Suppressor macrophage (primary cell): ENCODE data around the gene RPS19.
A peak's percentile ranks its signal among the peaks of the same experiment; 100 is the strongest.
"Not testable (repeated sequence)": the region's sequence is repeated elsewhere in the genome, so short reads cannot be mapped to it uniquely, and the experiment has no call there.

Source experiments
- DNase-seq, 4 experiments: peaks; one replicate each; pipeline ENCODE4 v3.0.0-alpha.2; 2020 to 2022

The RPS19 gene

DNA sequence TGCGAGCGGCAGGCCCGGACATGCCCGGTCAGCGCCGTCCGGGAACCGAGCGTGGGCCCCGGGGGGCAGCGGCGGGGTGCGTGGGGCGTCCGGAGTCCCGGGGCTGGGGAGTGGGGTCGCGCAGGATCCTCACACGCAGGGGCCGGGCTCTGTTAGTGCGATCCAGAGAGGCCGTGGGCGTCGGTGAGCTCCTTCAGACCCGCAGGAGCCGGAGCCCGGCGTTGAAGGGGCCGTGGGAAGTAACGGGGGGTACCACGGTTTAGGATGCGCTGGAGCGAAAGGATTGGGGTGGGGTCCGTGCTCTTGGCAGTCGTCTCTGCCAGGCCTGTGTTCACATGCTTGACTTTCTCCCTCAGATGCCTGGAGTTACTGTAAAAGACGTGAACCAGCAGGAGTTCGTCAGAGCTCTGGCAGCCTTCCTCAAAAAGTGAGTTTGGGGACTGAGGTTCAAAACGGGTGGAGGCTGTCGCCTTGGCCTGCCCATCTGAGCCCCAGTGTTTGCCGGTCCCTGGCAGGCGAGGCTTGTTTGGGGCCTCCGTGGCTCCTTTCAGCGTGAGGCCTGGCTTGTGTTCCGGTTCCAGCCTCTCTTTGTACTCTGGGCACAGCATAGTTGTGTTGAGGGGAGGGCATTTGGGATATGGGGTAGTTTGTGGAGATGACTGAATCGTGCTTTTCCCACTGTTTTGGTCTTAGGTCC is 512 bp downstream of the RPS19 start:
- DNase-seq = peak; percentile 15 to 32 (median 22)

DNA sequence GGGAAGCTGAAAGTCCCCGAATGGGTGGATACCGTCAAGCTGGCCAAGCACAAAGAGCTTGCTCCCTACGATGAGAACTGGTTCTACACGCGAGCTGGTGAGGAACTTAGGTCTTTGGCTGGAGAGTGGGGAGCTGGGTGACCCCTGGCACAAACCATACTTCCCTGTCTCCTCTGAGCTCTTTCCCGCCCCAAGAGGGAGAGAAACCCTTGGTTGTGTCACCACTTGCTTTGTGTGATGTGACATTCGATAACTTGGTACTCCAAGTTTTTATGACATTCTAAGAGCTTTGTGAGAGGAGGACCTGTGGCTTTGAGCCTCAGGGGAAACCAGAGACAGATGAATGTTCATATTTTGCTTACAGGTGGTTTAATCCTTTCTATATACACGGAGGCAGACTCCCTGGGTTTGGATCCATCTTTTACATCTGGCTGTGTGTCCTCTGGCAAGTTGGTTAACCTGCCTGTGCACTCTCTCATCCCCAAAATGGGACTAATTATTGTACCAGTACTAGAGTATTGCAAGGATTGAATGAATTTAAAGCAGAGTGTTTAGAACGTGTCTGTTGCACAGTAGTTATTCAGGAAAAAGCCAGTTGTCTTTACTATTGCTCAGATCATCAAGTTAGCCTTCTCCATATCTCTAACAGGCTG is 1.2 kb downstream of the RPS19 start:
- peak; percentile 21 to 54 (median 48) for DNase-seq

DNA sequence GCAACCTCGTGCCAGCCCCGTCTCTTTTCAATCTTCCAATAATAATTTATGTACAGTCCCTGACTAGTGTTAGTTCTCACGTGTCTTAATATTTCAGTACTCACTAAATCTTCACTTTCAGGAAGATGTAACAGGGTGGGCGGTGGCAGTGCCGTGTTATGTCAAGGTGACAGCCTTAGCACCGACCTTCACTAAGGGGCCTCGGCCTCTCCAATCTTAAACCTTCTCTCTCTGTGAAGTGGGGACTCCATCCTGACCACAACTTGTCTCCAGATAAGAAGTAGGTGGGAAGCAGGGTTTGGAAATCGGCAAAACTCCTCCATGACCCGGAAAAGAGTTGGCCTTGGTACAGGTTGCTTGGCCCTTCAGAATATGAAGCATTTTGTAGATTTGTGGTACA is 1.8 kb downstream of the RPS19 start:
- DNase-seq = no peak

DNA sequence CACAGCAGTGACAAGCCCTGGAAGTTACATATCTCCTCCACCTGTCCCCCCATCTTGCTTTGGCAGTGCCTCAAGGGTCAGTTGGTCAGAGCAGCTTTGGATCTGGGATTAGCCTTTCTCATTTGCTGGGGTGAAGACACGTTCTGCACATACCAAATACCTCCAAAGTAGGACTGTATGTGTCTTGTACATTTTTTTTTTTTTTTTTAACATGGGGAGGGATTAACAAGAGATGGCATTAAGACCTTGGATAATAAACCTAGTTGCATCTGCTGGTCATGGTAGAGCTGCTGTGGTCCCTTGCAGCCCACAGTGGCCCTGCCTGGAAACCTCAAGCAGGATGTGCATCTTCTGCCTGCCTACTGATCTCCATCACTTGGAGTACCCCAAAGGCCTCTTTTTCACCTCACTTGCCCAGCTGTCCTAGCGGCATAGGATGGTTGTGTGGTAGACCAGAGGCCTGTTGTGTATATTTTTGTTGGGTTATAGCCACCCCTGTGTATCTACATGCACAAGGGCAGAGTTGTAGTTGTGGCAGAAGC is 2.5 kb downstream of the RPS19 start:
- DNase-seq = no peak

DNA sequence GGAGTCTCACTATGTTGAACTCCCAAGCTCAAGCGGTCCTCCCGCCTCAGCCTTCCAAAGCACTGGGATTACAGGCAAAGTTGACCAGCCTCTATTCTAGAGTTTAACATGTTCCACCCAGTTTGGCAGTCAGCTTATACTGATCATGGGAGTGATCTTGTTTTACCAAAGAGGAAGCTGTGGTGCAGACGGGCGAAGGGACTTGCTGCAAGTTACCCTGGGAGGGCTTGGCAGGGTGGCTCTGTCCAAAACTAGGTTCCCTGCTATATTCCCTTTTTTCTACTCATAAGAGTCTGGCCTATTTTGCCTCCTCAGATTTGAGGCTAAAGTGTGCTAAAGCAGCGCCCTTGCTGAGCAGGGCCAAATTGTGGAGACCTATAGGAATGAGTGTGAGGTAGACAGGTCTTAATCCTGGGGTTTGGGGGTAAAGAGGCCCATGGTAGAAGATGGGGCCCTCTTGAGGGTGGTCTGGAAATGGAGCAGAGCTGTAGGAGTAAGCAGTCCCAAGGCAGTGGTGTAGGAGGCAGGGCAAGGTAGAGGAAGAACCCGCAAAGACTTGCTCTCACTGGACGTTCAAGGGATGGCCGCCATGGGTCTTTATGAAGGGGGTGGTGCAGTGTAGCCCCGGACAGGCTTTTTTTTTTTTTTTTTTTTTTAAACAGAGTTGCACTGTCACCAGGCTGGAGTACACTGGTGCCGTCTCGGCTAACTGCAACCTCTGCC is 3.3 kb downstream of the RPS19 start:
- peak; percentile 55 to 81 (median 76) for DNase-seq

DNA sequence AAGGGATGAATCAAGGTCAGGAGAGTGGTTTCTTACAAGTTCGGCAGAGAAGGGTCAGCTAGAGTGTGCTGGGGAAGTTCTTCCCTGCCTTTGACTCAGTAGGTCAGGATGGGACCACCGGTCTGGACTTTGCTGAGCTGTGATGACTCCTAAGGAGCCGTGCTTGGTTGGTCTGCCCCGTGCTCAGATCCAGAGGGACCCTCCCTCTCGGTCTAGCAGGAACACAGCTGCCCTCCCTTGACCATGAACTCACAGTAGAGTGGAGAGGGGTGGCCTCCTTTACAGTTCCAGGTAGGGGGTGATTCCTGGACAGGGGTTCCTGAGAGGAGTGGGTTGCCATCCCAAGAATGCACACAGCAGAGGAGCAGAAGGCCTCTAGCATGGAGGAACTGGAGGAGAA is 4.3 kb downstream of the RPS19 start:
- DNase-seq = no peak

DNA sequence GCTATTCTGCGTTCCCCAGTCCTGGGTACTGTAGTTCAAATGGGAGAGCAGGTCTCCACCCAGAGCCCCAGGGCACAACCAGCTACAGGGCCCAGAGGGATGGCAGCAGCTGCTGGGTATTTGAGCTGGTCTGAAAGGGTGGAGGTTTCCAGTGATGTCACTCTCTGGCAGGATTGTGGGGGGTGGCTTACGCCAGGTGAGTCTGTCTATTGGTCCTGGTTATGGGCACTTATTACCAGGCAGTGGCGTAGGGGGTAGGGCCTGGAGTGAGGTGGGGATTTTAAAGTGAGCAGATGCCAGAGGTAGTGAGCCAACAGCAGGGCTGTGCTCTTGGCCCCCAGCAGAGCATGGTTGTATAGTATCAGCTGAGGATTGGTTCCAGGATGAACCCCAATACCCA is 6.2 kb downstream of the RPS19 start:
- DNase-seq = no peak

DNA sequence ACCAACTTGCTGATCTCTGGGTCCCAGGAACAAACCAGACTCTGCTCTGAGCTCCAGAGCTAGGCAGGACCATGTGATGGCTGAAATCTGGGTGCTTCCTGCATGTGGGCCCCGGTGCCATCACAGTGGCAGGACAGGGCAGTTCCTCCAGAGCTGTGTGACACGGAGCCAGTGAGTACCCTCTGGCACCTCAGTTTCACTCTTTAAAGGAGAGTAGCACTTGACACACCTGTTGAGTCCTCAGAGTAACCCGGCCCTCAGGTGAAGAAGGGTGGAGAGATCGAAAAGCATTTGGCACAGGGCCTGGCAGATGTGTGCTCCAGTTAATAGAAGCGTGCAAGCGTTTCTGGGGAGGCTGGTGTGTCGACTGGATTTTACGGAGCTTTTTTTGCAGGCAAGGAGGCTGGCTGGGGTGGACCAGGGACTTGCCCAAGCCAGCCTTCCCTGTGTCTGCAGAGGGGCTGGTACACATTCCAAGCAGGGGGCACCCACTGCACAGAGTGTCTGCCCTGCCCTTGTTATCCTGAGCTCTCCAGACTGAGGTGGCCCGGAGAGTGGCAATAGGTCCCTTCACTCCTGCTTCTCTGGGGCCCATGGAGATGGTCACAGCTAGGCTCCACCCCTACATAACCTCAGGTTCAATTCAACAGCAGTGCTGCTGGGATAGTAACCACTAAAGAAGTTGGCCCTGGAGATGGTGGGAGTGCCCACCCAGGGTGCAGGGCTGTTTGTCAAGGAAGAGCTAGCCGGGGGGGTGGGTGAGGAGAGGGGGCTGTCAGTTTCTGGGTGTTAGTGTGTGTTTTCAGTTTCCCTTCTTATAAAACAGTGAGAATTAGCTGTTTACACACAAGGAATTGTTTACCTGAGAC is 8.3 kb downstream of the RPS19 start:
- DNase-seq = no peak

DNA sequence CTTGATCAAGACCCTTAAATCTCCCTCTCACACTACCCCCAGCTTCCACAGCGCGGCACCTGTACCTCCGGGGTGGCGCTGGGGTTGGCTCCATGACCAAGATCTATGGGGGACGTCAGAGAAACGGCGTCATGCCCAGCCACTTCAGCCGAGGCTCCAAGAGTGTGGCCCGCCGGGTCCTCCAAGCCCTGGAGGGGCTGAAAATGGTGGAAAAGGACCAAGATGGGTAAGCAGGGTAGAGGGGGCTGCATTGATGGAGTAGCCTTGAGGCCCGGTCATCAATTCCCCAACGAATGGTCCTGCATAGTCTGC is 8.9 kb downstream of the RPS19 start:
- no peak for DNase-seq

DNA sequence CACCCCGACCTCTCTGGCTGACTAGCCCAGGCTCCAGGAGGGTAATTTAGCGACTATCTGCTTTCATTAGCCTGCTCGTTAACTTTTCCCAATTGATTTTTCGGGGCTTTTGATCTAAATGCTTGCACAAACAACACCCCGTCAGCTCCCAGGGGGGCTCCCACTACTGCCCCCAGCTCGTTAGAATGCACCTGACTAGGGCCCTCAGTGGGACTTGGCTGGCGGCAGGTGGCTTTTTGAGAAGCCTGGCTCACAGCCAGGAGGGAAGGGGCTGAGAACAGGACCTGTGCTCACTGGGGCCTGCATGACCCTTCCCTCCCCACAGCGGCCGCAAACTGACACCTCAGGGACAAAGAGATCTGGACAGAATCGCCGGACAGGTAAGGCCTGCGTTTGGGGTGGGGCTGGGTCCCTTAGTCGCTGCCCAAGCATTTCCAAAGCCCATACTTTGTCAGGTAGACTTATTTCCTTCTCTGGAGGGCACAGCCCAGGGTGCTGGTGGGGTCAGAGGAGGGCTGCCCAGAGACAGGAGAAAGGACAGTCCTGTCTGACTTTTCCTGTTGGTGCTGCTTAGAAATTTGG is 9.4 kb downstream of the RPS19 start:
- no peak for DNase-seq

DNA sequence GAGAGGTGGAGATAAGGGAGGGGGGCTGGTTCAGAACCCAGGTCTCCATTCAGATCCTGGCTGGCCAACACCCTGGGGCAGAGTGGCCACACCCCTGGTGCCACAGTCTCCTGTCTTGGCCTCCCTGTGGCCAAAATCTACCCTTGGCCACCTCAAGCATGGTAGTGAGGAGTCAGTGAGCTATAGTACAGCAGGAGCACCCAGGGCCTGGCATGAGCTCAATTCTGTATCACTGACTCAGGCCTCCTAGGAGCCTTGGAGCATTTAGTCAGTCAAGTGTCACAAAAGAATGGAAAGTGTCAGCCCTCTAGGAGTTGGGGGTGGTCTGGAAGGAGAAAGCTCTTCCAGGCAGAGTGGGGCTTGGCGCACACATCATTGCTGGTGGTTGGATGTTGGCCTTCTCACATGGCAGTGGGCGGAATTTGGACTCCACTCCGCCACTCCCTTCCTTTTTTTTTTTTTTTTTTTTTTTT is 10.4 kb downstream of the RPS19 start:
- DNase-seq = peak in 3 of 4 experiments; percentile 16 to 73 (median 68)

DNA sequence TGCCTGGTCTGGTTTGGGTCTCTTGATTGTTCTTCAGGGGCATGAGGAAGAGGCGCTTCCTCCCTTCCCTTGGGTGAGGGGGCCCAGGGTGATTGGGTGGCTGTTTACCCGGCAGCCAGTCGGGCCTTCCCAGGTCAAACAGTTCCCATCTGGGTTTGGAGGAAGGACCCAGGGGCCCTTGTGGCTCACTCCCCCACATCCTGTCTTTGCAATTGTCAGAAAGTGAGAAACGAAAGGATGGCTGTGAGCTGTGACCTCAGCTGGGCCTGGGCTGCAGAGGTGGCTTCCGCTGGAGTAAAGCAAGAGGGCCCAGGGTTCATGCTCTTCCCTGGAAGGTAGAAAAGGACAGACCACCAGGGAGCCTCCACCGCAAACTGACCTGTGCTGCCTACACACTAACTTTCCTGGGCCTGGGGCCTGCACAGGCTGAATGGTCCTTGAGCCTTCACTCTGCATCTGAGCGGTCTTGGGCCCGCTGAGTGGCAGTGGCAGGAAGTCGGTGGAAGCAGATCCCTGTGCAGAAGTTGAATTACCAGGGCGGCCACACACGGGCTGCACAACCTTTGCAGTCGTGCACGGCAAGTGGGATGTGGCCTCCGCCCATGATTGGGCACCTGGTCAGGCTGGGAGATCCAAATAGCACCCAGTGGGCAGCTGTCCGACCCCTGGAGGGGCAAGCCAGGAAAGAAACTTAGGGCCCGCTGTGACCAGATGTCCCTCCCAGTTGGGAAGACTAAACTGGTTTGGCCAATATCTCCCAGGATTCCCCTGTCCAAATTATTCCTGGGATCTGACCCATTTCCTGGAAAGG is 11.7 kb downstream of the RPS19 start:
- DNase-seq = peak; percentile 65 to 88 (median 82)

DNA sequence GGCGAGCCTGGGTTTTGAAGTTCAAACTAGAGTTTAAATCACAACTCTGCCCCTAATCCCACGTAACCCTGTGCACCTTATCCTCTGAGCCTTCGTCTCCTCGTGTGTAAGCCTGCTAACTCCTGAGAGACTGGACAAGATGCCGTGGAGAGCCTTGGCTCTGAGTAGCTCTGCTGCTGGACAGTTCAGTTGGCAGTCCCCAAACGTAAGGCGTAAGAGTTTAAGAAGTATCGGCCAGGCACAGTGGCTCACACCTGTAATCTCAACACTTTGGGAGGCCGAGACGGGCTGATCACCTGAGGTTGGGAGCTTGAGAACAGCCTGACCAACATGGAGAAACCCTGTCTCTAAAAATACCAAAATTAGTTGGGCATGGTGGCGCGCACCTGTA is 12.3 kb downstream of the RPS19 start:
- no peak for DNase-seq

DNA sequence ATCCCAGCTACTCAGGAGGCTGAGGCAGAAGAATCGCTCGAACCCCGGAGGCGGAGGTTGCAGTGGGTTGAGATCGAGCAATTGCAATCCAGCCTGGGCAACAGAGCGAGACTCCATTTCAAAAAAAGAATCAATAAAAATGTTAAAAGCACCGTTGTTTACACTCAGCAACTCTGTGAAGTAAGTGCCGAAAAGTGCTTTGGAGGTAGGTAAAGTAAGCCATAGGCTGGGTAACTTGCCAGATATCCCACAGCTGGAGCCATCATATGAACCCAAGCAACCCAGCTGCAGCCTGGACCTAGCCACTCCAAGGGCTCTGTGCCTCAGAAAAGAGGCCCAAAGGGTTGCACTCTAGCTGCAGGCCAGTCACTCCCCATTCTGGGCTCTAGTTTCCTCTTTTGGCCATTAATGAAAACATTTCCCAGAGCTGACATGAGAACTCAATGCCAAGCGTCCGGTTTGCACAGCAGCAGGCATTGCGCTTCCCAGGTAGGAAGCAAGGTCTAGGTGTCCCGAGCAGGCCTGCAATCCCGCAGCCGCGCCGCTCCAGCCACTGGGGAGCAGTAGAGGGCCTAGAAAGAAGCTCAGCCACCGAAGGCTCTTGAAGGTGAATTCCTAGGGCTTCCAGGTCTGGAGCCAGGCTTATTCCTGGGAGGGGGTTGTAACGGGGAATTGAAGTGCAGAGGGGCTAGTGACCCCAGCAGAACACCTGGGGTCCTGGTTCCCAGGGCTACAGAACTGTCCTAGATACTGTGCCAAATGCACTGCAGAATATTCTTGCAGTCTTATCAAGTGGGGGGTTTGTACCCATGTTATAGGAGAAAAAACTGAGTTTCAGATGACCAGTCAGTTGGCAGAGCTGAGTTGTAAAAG is 13.0 kb downstream of the RPS19 start:
- peak; percentile 51 to 78 (median 63) for DNase-seq

DNA sequence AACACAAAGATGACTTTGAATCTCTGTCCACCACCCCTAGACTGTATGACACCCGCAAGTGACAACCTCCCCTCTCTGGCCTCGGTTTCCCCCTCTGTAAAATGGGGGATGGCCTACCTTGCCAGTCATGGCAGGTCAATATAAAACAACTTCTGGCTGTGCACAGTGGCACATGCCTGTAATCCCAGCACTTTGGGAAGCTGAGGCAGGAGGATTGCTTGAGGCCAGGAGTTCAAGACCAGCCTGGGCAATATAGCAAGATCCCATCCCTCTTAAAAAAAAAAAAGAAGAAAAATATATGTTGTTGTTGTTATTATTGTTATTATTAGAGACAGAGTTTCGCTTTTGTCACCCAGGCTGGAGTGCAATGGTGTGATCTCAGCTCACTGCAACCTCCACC is 15.9 kb downstream of the RPS19 start:
- DNase-seq = not testable (repeated sequence)

DNA sequence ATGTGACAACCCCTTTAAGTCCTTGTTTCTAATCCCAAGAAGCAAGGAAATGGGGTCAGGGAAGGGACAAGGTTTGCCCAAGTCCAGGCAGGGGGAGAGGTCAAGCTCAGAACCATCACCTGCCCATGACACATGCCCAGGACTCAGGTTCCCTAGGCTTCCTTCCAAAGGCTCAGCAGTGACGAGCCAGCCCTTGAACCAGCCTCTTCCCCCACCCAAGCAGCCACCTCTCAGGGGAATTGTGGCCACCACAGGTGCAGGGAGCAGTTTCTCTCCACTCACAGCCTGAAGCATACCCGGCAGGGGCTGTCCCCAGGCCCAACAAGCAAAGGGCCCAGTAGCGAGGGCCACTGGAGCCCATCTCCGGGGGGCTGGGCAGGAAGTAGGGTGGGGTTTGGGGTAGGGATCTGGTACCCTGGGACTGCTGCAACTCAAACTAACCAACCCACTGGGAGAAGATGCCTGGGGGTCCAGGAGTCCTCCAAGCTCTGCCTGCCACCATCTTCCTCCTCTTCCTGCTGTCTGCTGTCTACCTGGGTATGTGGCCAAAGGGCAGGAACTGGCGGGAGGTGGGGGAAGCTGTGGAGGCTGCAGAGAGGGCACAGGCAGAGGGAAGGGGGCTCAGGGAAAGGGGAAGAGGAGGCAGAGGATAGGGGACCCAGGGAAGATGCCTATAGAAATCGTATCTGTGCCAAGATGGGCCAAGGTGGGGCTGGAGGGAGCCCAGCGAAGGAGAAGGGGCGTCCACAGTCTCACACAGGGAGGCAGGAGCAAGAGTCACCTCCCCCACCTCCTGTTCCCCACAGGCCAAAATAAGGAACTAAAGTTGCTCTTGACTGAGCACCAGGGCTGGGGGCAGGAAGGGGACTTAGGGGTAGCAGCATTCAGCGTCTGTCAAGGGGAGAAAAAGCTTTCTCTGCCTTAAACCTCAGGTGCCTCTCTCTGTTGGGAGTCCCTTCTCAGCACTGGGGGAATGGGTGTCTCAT is 17.1 kb downstream of the RPS19 start, which contains the start of gene CD79A:
Gene CD79A, plus strand, starts transcription at position 433 of the 986 bp plus-strand sequence. Its CDS starts 26 bp downstream, at position 459.
- DNase-seq = peak; percentile 58 to 80 (median 77)

DNA sequence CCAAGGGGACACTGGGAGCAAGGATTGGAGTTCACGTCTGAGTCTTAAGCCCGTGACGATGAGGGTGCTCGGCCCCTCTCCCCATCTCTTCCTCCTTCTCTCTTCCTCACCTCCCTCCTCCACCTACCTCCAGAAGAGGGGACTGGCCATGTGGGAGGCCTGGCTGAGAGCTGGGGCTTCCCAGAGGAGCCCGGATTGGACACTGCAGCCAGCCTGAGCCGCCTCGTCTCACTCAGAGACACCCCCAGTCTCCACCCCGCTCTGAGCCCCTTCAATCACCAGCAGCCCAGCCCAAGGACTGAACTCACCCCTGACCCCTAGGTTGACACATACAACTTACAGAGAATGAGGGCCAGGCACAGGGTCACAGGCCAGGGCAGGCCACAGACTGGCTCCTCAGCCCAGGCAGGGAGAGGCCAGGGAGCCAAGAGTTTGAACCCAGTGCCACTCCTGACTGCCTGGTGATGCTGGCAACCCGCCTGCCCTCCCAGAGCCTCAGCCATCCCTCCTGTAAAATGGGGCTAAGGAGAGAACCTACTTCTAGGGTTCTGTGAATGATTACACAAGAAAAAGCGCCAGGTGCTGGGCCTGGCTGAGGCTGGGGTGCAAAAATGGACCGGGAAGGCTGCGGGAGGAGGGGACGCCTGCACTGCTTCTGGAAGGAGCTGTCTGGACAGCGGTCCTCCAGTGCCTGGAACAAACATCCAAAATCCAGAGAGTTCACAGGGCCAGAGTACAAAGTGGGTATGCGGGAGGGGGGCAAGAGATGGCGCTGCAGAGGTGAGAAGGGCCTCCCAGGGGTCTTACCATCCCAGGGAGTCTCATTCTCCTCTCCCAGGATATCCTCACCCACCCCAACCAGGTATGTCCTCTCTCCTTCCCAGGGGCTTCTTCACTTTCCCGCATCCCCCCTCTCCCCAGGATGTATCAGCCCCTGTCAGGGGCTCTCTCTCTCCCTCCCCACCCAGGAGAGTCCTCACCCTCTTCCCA is 18.2 kb downstream of the RPS19 start:
- DNase-seq = peak; percentile 28 to 84 (median 74)
